Dermis blood vessel endothelial cell (primary cell): ENCODE data around the gene KLK14. TPM values are rescaled to one million over a fixed set of nuclear protein-coding genes. Genes with fewer than 3 reads are reported as not detected.

ENCODE experiments used
- DNase-seq: peaks from one replicate; pipeline ENCODE4 v3.0.0; 2010
- total RNA-seq: library from RNA; depleted of rRNA; stranded (reverse); fragments of >200 nt; gene quantifications from 2 replicates; pipeline ENCODE4 v1.2.3, GENCODE V29; 2014

The KLK14 gene
- total RNA-seq, 1 donor from 2014 or later, result not detected

GRCh38 chr19:51107406-51108065 is 24.8 kb upstream of the KLK14 start:
- peak; percentile 51 for DNase-seq

DNA sequence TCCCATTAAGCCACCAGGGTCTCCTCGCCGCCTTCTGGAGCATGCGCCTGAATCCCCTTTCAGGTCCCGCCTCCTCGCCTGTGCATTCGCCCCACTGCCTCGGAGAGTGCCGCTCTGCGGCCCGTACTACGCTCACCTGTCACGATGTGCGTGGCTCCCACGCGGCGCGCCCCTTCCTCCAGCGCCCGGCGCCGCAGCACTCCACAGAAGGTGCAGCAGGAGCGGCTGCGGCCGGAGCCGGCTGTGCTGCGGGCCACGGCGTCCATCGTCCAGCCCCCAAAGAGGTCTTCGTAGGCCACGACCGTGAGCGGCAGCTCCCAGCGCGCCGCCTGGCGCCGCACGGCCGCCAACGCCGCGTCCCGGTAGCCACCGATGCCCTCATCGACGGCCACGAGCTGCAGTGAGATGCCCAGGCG is 21.2 kb upstream of the KLK14 start:
- no peak for DNase-seq

DNA sequence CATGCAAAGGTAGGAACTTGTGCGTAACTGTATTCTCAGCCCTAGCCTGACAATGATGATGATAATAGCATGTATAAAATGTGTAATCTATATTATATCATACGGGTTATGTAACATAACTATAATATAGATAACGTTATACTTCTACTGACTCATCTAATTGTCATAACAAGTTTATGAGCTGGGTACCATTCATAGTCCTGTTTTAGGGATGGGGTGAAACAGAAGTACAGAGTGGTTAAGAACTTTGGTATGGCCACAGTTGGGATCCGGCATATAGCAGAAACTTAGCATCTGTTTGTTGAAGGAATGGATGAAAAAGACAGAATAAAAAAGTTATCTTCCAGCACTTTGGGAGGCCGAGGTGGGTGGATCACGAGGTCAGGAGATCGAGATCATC is 20.3 kb upstream of the KLK14 start:
- no peak for DNase-seq

DNA sequence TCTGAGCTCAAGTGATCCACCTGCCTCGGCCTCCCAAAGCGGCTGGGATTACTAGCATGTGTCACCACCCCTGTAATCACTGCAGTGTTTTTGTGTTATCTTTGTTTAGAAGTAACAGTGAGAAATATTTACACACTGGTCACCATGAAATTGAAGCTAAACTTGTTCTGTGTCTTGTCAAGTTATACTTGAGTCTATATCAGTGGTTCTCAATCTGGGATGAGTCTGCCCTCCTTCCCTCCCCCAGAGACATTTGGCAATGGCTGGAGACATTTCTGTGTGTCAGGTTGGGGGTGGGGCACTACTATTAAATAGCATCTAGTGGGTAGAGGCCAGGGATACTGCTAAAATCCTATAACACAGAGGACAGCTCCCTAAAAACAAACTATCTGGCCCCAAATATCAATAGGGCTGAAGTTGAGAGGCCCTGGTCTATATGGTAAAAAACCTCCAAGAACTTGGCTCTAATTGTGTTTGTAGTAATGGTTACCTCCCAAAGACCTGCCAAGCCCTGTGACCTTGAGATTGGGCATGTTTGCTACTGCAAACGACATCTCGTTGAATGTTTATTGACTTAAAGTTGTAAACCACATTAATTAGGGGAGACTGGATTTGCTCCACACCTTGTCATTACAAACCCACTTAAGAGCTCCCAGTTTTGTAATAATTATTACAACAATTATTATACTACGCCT is 18.6 kb upstream of the KLK14 start:
- no peak for DNase-seq

GRCh38 chr19:51100601-51101000 is 17.9 kb upstream of the KLK14 start:
- no peak for DNase-seq

GRCh38 chr19:51099047-51099382 is 16.3 kb upstream of the KLK14 start:
- DNase-seq, result no peak

DNA sequence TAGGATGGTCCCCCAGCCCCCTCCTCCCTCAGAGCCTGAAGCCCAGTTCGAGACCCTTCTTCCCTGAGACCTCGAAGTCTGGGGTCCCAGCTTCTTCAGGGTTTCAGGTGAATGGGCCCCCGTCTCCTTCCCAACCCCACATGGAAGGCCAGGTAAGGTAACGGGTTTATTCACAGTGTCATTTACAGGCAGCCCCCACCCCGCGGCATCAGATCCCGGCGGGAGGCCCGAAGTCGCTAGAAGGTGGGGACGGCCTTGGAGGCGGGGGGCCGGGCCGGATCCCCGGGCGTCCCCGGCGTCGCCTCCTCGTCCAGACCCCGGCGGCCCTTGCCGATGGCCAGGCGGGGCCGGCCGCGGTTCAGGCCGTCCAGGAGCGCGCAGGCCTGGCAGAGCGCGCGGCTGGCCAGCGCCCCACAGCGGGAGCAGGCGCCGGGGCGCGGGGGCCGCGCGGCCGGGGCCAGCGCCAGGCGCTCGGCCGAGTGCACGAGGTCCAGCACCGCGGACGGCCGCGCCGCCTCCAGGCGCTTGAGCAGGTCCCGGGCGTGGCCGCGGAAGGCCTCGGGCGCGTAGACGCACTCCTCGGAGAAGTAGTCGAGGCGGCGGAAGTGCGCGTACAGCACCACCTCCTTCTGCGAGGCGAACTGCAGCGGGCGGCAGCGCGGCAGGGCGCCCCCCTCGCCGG is 15.8 kb upstream of the KLK14 start:
- DNase-seq, result no peak

DNA sequence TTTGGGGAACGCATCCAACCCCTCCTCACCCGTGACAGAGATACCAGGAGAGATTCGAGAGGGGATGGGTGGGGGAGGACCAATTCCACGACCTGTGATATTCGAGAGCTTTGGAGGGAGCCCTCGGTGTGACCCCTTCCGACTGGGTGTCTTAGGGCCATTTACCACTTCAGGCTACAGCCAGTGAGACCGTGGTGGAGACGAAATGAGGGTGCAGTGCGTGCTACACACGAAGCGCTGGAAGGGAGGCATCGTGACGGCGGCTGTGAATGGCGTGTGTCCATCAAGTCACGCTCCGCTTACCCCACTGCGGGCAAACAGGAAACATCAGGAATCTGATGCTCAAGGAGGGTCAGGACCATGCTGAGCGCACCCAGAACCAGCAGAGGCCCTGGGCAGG is 15.1 kb upstream of the KLK14 start:
- DNase-seq, result no peak

DNA sequence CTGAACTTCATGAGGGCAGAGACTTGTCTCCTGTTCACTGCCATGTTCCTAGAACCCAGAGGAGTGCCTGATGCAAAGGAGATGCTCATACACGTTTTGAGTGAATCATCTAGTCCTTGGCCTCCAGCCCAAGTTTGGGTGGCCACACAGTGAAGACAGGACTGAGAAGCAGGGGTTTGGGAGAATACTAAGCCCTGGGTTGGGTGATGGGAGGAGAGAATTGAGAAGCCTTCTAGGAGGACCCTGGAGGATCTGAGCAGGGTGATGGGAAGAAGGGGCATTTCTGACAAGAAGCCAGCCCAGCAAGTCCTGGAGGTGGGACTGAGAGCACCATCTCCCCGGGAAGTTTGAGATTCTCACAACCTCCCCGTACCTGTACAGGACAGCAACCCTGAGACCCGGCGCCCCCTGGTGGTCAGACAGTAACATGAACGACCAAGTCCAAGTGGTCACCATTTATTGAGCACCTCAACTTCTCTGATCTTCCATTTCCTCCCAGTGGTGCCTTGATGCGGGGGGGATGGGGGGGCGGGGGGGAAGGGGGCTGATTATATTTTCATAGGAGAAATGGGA is 14.6 kb upstream of the KLK14 start:
- DNase-seq, result peak; percentile 70

DNA sequence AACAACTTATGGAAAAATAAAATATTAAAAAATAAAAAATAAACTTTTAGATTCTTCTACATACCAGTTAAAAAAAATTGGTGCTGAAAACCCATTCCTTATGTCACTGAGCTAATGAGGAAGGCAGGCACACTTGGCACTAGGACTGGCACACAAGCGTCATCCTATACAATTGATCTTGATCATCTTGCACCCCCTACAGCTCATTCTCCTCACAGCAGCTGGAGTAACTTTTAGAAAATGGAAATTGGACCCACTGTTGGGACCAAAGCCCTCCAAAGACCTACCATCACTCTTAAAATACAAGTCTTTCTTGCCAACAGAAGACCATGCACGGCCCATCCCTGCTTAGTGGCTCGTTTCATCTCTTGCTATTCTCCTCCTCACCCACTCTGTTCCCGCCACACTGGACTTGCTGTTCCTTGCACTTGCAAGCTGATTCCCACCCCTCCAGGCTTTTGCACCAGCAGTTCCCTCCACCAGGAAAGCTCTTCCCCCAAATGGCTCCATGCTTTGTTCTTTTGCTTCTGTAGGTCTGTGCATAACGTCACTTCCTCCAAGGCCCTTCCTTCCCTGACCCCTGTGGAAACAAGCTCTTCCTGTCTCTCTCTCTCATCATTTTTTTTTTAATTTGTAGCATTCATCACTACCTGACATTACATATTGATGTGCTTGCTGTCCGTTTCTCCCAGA is 13.9 kb upstream of the KLK14 start:
- peak; percentile 43 for DNase-seq

GRCh38 chr19:51094696-51095279 is 12.1 kb upstream of the KLK14 start:
- DNase-seq, result peak; percentile 44

DNA sequence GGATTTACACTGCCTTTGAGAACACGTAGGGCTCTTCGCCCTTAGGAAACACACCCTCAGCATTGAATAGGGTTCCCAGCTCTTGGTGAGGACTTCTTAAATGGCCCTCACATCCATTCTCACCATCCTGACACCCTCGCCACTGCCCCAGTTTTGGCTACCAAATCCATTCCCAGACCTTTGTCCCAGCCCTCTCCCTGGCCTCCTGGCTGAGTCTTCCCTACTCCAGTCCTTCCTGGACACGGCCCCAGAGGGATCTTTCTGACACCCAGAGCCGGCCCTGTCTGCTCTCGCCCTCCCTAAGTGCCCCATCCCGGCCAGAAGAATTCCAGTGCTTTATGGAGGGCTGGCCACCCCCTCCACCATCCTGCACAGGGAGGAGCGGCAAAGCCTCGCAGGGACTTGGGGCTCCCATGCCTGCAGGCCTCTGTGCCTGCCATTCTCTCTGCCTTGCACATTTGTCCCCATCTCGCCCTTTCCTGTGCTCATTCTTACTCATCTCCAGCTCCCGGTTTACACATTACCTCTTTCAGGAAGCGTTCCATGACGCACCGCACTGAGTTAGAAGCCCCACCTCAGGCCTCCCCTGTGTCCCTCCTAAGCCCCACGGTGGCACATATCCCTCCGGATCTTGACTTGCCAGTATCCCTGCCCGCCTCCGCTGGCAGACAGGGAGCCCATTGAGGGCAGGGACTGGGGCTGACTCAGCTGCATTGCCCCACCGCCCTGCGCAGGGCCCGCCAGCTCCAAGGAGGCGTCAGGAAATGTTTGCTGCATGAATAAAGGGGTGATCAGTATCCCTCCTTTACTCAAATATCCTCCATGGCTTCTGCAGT is 11.0 kb upstream of the KLK14 start:
- peak; percentile 24 for DNase-seq

DNA sequence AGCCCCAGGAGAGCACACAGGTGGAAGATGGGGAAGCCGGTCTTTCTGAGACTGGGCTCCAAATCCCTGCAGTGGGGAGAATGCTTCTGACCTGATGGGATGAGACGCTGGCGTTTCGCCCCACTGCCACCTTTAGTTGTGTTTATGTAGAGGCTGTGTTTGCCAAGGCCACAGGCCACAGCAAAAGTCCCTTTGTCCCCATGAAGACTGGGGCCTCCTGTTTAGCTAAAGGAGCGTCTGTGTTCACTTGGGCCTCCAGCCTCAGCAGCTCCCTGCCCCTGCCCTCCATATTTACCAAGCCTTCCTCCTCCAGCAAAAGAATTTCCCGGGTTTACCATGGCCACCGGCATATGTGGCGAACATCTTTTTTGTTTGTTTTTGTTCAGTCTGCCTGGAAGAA is 10.4 kb upstream of the KLK14 start:
- no peak for DNase-seq

- no peak for DNase-seq
Measured at GRCh38 chr19:51091895-51092873, 9.5 kb upstream of the KLK14 start.

- DNase-seq, result no peak
Measured at GRCh38 chr19:51091126-51091525, 8.4 kb upstream of the KLK14 start.

DNA sequence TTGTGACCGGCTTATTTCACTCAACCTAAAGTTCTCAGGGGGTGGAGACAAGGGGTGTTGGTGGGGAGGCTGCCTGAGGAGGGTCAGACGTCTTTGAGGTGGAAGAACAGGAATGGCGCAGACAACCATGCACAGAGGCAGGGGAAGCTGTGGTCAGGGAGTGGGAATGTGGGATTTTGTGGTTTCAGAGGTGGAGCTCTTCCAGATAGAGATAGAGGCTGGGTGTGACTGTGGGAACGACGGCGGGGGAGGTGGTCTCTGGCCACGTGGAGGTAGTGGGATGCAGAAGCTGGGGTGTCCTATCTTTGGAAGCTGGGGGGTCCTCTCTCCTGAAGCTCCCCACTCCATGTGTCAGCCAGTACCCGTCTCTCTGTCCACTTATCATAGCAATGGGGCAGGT is 7.8 kb upstream of the KLK14 start:
- DNase-seq, result no peak

DNA sequence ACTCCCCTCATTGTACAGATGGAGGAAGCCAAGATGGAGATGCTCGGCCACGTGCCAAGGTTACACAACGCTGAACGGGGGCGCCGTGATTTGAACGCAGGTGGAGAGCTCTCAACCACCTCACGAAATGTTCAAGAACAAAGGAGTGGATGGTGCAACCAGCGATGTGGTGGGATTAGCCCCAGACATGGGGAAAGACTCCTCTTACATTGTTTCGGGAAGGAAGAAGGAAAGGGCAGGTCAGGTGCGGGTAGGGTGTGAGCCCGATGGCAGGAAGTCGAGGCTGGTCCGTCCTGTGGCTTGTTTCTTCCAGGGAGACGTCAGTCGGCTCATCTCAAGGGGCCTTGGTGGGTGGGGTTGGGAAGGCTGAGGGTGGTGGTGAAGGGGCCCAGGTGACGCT is 7.1 kb upstream of the KLK14 start:
- no peak for DNase-seq

DNA sequence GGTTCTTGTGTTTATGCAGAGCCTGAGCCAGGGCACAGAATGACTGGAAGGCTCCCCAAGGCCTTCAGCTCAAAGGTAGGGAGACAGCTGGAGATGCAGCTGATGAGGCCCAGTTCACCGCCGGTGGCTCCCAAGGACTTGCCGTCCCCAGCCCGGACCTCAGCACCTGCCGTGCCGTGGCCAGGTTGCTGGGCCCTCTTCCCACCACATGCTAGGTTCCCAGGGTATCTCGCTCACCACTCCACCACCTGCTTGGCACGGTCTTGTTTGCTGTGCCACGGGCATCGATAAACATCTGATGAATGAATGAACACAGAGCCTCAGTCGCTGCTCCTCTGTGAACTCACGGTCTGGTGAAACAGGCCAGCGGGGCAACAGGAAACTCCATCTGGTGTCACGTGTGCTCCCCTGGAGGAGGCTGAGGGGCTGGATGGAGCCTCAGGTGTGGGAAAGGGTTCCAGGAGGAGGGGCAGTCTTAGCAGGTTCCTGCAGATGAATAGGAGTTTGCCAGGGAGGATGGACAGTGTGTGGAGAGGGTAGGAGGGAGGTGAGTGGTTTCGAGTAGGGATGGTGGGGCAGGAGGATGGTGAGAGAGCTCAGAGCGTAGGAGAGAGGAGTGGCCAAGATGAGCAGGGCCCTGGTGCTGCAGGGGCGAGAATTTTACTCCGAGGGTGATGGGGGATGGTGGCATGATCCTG is 3.6 kb upstream of the KLK14 start:
- no peak for DNase-seq

DNA sequence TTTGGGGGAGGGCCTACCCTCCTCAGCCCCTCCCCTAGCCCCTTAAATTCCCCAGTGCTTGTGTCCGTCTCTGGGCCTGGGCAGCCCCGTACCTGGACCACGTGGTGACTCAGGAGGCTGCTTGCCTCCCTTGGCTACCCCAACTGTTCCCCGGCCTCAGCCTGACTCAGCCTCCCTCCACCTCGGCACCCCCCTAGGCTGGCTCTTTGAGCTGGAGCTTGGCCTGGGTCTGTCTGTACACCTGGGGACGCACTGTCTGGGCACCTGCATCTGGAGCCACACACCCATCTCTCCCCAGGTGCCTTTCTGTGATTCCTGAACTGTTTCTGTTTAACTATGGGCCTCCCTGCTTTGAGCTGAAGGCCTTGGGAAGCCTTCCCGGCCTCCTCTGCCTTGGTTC is 1.8 kb upstream of the KLK14 start:
- DNase-seq, result no peak

- DNase-seq, result no peak
Measured at GRCh38 chr19:51083783-51084182, 1.1 kb upstream of the KLK14 start.
